HepG2 (cell line): ENCODE data around the gene ZFYVE21. TPM values are rescaled to one million over a fixed set of nuclear protein-coding genes. Genes with fewer than 3 reads are reported as not detected.

Experiments
- ATF6 ChIP-seq: sonication (generic); formaldehyde crosslinking; conservative IDR thresholded peaks from 2 replicates; pipeline ENCODE4 v1.4.0; 2020; ENCODE audit warnings: missing genetic modification reagents
- HCFC1 ChIP-seq: fragments of 150-350 bp; IDR thresholded peaks from 2 replicates; pipeline ENCODE4 v1.6.1; 2014; ENCODE audit warnings: low read depth, low read length
- HMG20A ChIP-seq: IDR thresholded peaks from 2 replicates; pipeline ENCODE4 v1.6.1; 2016; ENCODE audit warnings: borderline replicate concordance
- IRF9 ChIP-seq: sonication (generic); formaldehyde crosslinking; IDR thresholded peaks from 2 replicates; pipeline ENCODE4 v1.8.0; 2022; ENCODE audit warnings: missing genetic modification reagents, mild to moderate bottlenecking, borderline replicate concordance
- MTERF4 ChIP-seq: sonication (generic); formaldehyde crosslinking; IDR thresholded peaks from 2 replicates; pipeline ENCODE4 v1.8.0; 2023; ENCODE audit warnings: mild to moderate bottlenecking, missing genetic modification reagents
- PHF21A ChIP-seq: sonication (generic); formaldehyde crosslinking; IDR thresholded peaks from 2 replicates; pipeline ENCODE4 v1.5.0; 2020; ENCODE audit warnings: mild to moderate bottlenecking, missing genetic modification reagents
- SOX5 ChIP-seq: IDR thresholded peaks from 2 replicates; pipeline ENCODE4 v1.6.1; 2016; ENCODE audit warnings: borderline replicate concordance
- STAT5B ChIP-seq: sonication (generic); formaldehyde crosslinking; IDR thresholded peaks from 2 replicates; pipeline ENCODE4 v1.4.0; 2020; ENCODE audit warnings: missing genetic modification reagents
- TARDBP ChIP-seq: sonication (generic); formaldehyde crosslinking; IDR thresholded peaks from 2 replicates; pipeline ENCODE4 v1.8.0; 2022; ENCODE audit warnings: mild to moderate bottlenecking, missing genetic modification reagents
- TCF12 ChIP-seq, 2 experiments: fragments of 450-650 bp in 1 of 2; sonication (generic) in 1 of 2; formaldehyde crosslinking in 1 of 2; IDR thresholded peaks; 2 replicates each; pipeline versions ENCODE4 v1.6.1 to v1.8.0; 2017 to 2022; ENCODE audit warnings: antibody characterized with exemption in 1 of 2, mild to moderate bottlenecking in 1 of 2, missing genetic modification reagents in 1 of 2, moderate library complexity in 1 of 2
- TP53 ChIP-seq: sonication (generic); formaldehyde crosslinking; conservative IDR thresholded peaks from 2 replicates; pipeline ENCODE4 v1.4.0; 2020; ENCODE audit warnings: missing genetic modification reagents
- U2AF2 ChIP-seq: fragments of 200-400 bp; formaldehyde crosslinking; IDR thresholded peaks from 2 replicates; pipeline ENCODE4 v1.6.1; 2017; ENCODE audit warnings: low read depth, mild to moderate bottlenecking, low read length
- ZFYVE20 ChIP-seq: sonication (generic); formaldehyde crosslinking; IDR thresholded peaks from 2 replicates; pipeline ENCODE4 v1.8.0; 2023; ENCODE audit warnings: low read depth, mild to moderate bottlenecking, moderate library complexity, missing genetic modification reagents, borderline replicate concordance
- ZNF253 ChIP-seq: sonication (generic); formaldehyde crosslinking; IDR thresholded peaks from 2 replicates; pipeline ENCODE4 v1.8.0; 2022; ENCODE audit warnings: mild to moderate bottlenecking, missing genetic modification reagents, borderline replicate concordance
- ZNF274 ChIP-seq: sonication (generic); formaldehyde crosslinking; IDR thresholded peaks from 2 replicates; pipeline ENCODE4 v1.5.1; 2020; ENCODE audit warnings: mild to moderate bottlenecking, missing genetic modification reagents
- ZNF282 ChIP-seq: fragments of 450-650 bp; IDR thresholded peaks from 2 replicates; pipeline ENCODE4 v1.6.1; 2018; ENCODE audit not compliant: partially characterized antibody
- ZNF552 ChIP-seq: sonication (generic); formaldehyde crosslinking; IDR thresholded peaks from 2 replicates; pipeline ENCODE4 v1.9.0; 2022; ENCODE audit warnings: missing genetic modification reagents, mild to moderate bottlenecking, borderline replicate concordance
- ZNF598 ChIP-seq: sonication (generic); formaldehyde crosslinking; IDR thresholded peaks from 2 replicates; pipeline ENCODE4 v1.5.1; 2020; ENCODE audit warnings: mild to moderate bottlenecking, missing genetic modification reagents, borderline replicate concordance
- ZNF607 ChIP-seq: sonication (generic); formaldehyde crosslinking; IDR thresholded peaks from 2 replicates; pipeline ENCODE4 v1.5.1; 2020; ENCODE audit warnings: missing genetic modification reagents, mild to moderate bottlenecking, borderline replicate concordance
- ZNF616 ChIP-seq: sonication (generic); formaldehyde crosslinking; IDR thresholded peaks from 2 replicates; pipeline ENCODE4 v1.5.0; 2020; ENCODE audit warnings: low read depth, mild to moderate bottlenecking, missing genetic modification reagents
- ZNF652 ChIP-seq: IDR thresholded peaks from 2 replicates; pipeline ENCODE4 v1.6.1; 2016; ENCODE audit warnings: low read depth, borderline replicate concordance
- ZNF703 ChIP-seq: sonication (generic); formaldehyde crosslinking; IDR thresholded peaks from 2 replicates; pipeline ENCODE4 v1.5.1; 2020; ENCODE audit warnings: missing genetic modification reagents, mild to moderate bottlenecking, moderate library complexity, borderline replicate concordance
- ZNF75D ChIP-seq: sonication (generic); formaldehyde crosslinking; IDR thresholded peaks from 2 replicates; pipeline ENCODE4 v1.8.1; 2023; ENCODE audit warnings: missing genetic modification reagents, mild to moderate bottlenecking, borderline replicate concordance
- ZNF777 ChIP-seq: sonication (generic); formaldehyde crosslinking; IDR thresholded peaks from 2 replicates; pipeline ENCODE4 v1.4.0; 2020; ENCODE audit warnings: missing genetic modification reagents
- polyA plus RNA-seq, 8 experiments: library from polyadenylated mRNA; depleted of rRNA in 3 of 8; stranded (reverse) in 7 of 8; unstranded in 1 of 8; fragments of >200 nt; fragmentation: Illumina TruSeq in 4 of 8; extraction: Trizol in 4 of 8; gene quantifications; 2 replicates each; pipeline versions ENCODE4 v1.2.1 to v1.2.3, GENCODE V29; 2011 to 2016; ENCODE audit warnings: low read depth in 4 of 8, missing spikeins in 1 of 8, mixed read lengths in 1 of 8; ENCODE audit not compliant: insufficient read depth in 1 of 8
- total RNA-seq, 5 experiments: library from RNA; depleted of rRNA; stranded (reverse); fragments of >200 nt; fragmentation: Illumina TruSeq; extraction: Trizol; gene quantifications; 2 replicates each; pipeline ENCODE4 v1.2.3, GENCODE V29; 2016; ENCODE audit warnings: low read depth in 1 of 5
- TF ChIP-seq, protein P1 (sequence below): IDR thresholded peaks from 2 replicates; pipeline ENCODE4 v1.6.1; 2016; ENCODE audit warnings: missing compliant biosample characterization, missing genetic modification reagents, borderline replicate concordance

ZFYVE21 gene
- total and polyA plus RNA-seq, 2 of the 13 experiments (the other 11 are each of a cell fraction or from before 2014, with no cell fraction given) = 34.3 to 34.4 TPM

DNA sequence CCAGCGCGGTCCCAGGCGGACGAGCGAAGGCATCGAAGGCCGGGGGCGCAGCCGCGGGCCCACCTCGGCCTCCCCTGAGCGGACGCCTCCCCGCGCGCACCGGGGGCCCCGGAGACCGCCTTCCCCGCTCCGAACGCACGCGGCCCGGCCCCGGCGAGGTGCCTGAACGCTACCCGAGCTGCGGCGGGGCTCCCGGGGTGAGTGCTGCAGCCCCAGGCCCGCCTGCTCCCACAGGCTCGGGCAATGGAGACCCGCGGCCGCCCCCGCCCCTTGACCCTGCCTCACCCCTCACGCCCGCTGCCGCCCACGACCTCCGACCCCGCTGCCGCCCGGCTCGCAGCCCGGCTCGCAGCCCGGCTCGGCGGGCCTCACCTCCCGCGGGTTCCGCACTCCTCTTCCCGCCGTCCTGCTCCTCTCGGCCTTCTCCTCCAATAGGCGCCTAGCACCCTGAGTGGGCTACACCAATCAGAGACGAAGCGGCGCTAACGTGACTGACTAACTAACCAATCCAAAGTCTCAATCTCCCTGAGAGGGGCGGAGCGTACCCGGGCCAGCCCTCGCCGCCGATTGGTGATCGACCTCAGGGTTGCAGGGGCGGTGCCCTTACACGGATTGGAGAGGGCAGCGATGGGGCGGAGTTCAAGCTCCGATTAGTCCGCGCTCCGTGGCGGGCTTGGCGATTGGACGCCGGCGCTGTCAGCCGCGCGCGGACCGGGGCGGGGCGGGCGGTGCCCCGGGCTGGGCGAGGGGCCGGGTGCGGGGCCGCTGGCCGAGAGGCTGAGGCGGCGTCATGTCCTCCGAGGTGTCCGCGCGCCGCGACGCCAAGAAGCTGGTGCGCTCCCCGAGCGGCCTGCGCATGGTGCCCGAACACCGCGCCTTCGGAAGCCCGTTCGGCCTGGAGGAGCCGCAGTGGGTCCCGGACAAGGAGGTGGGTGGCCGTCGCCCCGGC, at the start of gene ZFYVE21, which contains the start of gene XRCC3 (continued):
- TF ChIP-seq MTERF4 (no peak), HCFC1 (no peak), TP53 (no peak), ZNF75D (CRISPR knock-in tag) (no peak), TARDBP (CRISPR knock-in tag) (no peak), ATF6 (CRISPR knock-in tag) (no peak), ZNF652 (CRISPR knock-in tag) (no peak), HMG20A (CRISPR knock-in tag) (no peak), PHF21A (peak; percentile 53; the same call in 1 of the 2 replicates), ZNF607 (CRISPR knock-in tag) (no peak), ZNF253 (CRISPR knock-in tag) (no peak), STAT5B (CRISPR knock-in tag) (no peak), IRF9 (peak; percentile 20; the same call in 1 of the 2 replicates), SOX5 (0 out of 2 replicates have a peak, but pooled peaks have one; percentile 6), ZNF552 (no peak), ZNF598 (CRISPR knock-in tag) (no peak), ZNF282 (no peak), ZNF616 (CRISPR knock-in tag) (no peak), ZNF777 (CRISPR knock-in tag) (peak; percentile 54), ZNF703 (CRISPR knock-in tag) (no peak), U2AF2 (no peak), ZNF274 (CRISPR knock-in tag) (no peak), TCF12 (IDR thresholded peaks at IDR 0.05) (no peak), TCF12 (CRISPR knock-in tag; IDR thresholded peaks at IDR 0.05) (no peak), ZFYVE20 (CRISPR knock-in tag) (no peak)
- TF ChIP-seq, protein P1, sequence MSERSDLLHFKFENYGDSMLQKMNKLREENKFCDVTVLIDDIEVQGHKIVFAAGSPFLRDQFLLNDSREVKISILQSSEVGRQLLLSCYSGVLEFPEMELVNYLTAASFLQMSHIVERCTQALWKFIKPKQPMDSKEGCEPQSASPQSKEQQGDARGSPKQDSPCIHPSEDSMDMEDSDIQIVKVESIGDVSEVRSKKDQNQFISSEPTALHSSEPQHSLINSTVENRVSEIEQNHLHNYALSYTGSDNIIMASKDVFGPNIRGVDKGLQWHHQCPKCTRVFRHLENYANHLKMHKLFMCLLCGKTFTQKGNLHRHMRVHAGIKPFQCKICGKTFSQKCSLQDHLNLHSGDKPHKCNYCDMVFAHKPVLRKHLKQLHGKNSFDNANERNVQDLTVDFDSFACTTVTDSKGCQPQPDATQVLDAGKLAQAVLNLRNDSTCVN = no peak
